Measurements from ENCODE around the gene MSANTD4.
A peak's percentile ranks its signal among the peaks of the same experiment; 100 is the strongest.

The MSANTD4 gene

DNA sequence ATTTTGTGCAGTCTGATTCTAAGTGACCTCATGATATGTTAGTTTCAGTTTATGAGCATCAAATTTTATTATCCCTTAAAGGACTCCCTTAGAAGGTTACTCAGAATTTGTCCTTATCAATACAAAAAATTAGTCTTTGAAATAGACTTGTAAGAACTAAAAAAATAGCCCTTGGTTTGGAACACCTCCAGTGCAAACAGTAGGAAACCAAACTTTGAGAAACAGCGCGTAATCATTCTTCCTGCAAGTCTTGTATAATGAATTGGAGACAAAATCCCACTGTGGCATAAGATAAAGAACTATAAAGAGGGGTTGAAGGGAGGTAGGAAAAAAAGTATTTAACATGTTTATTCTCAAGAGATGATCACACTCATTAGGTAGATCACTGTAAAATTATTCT lies 10.8 kb upstream of the MSANTD4 start:
- DNase-seq: no peak
- in situ Hi-C loops (cut with HindIII; ENCODE audit: low pct_ligation_motif_present, low sequenced_read_pairs): no loop called here
- Histone ChIP-seq H3K27ac (no peak overlapping the region), H3K4me3 (ENCODE audit: low read depth, low read length) (no peak overlapping the region), H3K36me3 (replicated peaks) (no peaks in the 10 kb centered on the region), H3K27me3 (replicated peaks) (no peaks in the 10 kb centered on the region)
- TF ChIP-seq, protein P1, sequence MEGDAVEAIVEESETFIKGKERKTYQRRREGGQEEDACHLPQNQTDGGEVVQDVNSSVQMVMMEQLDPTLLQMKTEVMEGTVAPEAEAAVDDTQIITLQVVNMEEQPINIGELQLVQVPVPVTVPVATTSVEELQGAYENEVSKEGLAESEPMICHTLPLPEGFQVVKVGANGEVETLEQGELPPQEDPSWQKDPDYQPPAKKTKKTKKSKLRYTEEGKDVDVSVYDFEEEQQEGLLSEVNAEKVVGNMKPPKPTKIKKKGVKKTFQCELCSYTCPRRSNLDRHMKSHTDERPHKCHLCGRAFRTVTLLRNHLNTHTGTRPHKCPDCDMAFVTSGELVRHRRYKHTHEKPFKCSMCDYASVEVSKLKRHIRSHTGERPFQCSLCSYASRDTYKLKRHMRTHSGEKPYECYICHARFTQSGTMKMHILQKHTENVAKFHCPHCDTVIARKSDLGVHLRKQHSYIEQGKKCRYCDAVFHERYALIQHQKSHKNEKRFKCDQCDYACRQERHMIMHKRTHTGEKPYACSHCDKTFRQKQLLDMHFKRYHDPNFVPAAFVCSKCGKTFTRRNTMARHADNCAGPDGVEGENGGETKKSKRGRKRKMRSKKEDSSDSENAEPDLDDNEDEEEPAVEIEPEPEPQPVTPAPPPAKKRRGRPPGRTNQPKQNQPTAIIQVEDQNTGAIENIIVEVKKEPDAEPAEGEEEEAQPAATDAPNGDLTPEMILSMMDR (IDR thresholded peaks at IDR 0.05; ENCODE audit: low read depth, low read length, missing control alignments): no peak

DNA sequence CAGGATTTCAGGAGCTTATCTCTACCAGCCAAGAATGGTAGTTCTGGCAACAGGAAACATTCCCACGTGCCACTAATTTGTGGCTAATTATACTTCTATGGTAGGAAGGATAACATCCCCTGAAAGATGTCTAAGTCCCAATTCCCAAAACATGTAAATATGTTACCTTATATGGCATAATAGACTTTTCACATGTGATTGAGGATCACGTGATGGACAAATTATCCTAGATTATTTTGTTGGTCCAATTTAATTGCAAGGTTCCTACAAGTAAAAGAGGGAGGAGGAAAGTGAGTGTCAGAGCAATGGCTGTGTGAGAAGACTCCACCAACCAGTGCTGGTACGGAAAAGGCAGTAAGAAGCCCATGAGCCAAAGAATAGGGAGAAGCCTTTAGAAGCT lies 9.9 kb upstream of the MSANTD4 start:
- no peaks in the 10 kb centered on the region for H3K36me3 ChIP-seq (replicated peaks)
- DNase-seq: no peak
- in situ Hi-C loops (cut with HindIII; ENCODE audit: low pct_ligation_motif_present, low sequenced_read_pairs): no loop called here
- no peak overlapping the region for H3K4me3 ChIP-seq (ENCODE audit: low read depth, low read length)
- no peaks in the 10 kb centered on the region for H3K27me3 ChIP-seq (replicated peaks)
- TF ChIP-seq, protein P1 (IDR thresholded peaks at IDR 0.05; ENCODE audit: low read depth, low read length, missing control alignments): no peak
- no peak overlapping the region for H3K27ac ChIP-seq

DNA sequence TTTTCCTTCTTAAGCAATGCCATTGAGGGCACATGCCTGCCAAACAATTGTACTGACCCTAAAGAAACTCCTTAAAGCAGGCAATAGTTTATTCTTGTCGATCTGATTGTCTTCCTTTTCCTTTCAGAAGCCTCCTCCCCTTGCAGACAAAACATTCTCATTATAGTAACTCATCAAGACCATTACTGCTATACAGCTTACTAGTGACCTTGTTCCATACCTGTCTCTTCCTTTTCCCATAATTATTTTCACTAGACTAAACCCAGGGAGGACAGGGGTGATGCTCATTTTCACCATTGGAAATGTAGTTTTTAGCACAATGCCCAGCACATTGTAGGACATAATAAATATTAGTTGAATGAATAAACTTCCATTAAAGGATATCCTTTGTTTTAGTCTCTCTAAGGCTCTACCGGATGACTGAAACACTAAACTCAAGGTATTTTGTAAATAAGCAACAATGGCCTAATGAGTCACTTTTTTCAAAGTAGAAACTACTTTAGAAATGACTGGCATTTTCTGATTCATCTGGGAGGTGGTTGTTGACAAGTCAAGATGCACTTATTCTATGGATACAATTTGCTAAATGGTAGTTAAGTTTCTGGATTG lies 9.3 kb upstream of the MSANTD4 start:
- H3K27ac ChIP-seq: no peak overlapping the region
- in situ Hi-C loops (cut with HindIII; ENCODE audit: low pct_ligation_motif_present, low sequenced_read_pairs): no loop called here
- H3K4me3 ChIP-seq (ENCODE audit: low read depth, low read length): no peak overlapping the region
- H3K36me3 ChIP-seq (replicated peaks): no peaks in the 10 kb centered on the region
- no peaks in the 10 kb centered on the region for H3K27me3 ChIP-seq (replicated peaks)
- DNase-seq: no peak
- TF ChIP-seq, protein P1 (IDR thresholded peaks at IDR 0.05; ENCODE audit: low read depth, low read length, missing control alignments): no peak

DNA sequence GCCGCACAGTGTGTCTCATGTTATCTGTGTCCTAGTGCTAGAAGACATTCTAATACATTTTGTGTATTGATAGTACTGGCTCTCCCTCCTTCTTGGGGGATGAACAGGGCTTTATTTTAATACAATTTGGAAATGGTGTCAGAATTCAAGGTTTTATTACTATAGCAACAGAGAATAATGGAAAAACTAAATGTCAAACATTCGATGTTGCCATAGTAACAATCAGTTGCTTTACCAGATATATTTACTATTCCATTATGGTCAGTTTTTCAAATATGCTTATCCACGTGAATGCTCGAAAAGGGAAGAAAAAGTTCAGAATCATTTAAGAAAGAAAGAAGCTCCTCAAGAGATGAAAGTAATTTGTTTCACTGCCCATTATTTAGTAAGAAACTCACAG lies 8.6 kb upstream of the MSANTD4 start:
- Histone ChIP-seq H3K27ac (no peak overlapping the region), H3K4me3 (ENCODE audit: low read depth, low read length) (no peak overlapping the region), H3K27me3 (replicated peaks) (no peaks in the 10 kb centered on the region), H3K36me3 (replicated peaks) (no peaks in the 10 kb centered on the region)
- no peak for DNase-seq
- in situ Hi-C loops (cut with HindIII; ENCODE audit: low pct_ligation_motif_present, low sequenced_read_pairs): no loop called here
- TF ChIP-seq, protein P1 (IDR thresholded peaks at IDR 0.05; ENCODE audit: low read depth, low read length, missing control alignments): no peak

DNA sequence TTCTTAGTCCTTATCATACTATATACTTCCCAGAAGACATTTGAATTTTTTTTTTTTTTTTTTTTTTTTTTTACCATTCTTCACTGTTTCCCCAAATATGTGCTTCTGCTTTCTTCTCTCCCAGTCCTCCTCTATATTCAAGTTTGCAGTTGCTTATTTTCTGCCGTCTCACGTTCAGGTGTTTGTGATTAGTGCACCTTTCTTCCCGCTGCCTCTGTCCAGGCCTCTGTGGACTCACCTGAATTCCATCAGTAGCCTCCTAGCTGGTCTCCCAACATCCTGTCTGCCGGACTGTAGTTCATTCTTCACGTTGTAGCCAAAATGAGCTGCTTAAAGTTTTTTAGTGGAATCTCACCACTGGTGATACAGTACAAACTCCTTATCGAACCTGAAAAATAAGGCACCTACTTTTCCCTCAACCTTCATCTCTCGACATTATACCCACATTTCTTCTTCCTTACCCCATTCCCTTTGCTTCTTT lies 795 bp upstream of the MSANTD4 start:
- H3K4me3 ChIP-seq (ENCODE audit: low read depth, low read length): peak overlapping the region; percentile 62
- peak overlapping the region; percentile 18 for H3K27ac ChIP-seq
- in situ Hi-C loops (cut with HindIII; ENCODE audit: low pct_ligation_motif_present, low sequenced_read_pairs): no loop called here
- no peaks in the 10 kb centered on the region for H3K27me3 ChIP-seq (replicated peaks)
- no peaks in the 10 kb centered on the region for H3K36me3 ChIP-seq (replicated peaks)
- DNase-seq: no peak
- TF ChIP-seq, protein P1 (IDR thresholded peaks at IDR 0.05; ENCODE audit: low read depth, low read length, missing control alignments): no peak

Measured in brain microvascular endothelial cell (primary cell).